ENCODE results near the gene RASSF5.
"Not testable (repeated sequence)": the region's sequence is repeated elsewhere in the genome, so short reads cannot be mapped to it uniquely, and the experiment has no call there.

RASSF5 gene

GRCh38 chr1:206575165-206575893 is 68.0 kb downstream of the RASSF5 start:
- DNase-seq = no peak

DNA sequence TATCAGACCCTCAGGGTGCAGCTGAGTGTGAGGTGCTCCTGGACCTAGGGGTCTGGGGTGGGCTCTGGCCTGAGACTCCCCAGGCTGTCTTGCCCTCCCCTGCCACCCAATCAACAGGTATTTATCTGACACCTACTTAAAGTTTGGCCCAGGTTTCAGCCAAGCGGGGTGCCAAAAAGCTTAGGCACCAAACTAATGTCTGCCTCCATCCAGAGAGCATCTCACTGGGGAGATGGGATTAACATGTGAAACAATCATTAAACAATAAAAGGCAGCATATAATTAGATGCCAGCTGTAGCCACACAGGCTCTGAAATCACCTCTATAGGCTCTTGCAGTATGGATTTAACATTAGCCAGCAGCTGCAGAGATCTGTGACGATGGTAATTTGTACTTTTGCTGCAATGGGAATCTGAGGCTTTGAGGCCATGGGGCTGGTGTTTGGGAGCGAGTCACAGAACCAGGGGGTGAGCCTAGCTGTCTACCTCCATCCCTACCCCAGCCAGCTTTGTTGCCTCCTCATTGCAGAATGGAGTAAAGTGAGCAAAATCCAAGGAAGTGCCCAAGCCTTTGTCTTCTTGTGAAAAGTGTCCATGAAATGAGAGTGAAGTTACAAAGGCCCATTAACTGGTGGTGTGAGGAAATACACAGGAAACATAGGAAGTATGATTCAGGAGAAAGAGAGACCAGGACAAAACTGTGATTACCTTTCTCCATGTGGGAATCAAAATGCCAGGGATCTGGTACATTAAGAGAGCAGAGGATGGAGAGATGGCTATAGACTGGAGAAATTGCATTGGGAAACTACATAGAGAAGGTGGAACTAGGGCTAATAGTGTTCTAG is 68.8 kb downstream of the RASSF5 start:
- no peak for DNase-seq

- DNase-seq = no peak
Measured at GRCh38 chr1:206577626-206578025, 70.3 kb downstream of the RASSF5 start.

DNA sequence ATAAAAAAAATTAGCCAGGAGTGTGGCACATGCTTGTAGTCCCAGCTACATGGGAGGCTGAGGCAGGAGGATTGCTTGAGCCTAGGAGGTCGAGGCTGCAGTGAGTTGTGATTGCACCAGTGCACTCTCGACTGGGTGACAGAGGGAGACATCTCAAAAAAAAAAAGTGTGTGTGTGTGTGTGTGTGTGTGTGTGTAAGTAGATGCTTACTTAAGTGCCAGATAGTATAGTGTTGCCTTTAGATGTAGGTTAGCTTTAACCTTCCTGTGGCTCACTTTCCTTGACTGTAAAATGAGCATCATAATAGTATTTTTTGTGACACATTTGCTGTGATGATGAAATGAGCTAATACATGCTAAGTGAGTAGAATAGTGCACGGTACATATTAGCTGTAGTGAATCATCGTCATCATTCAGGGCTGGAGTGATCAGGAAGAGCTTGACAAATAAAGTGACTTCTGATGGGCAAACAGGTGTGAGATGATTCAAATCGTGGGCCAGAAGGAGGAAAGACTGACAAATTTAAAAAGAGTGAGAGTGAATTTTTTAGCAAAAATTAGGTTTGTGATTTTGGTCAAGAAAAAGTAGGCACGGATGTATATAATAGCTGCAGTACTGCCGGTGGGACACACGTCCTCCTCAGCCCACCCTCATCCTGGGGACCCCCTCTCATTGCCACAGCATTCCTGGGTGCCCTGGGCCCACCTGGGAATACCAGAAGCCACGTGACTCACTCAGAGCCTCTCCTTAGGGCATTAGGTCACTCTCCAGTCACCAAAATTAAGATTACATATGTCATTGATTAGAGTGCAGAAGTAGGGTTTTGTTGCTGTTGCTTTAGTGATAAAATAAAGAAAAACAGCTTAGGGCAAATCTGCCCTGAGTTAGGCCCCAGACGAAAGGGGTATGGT is 71.0 kb downstream of the RASSF5 start:
- DNase-seq = no peak

DNA sequence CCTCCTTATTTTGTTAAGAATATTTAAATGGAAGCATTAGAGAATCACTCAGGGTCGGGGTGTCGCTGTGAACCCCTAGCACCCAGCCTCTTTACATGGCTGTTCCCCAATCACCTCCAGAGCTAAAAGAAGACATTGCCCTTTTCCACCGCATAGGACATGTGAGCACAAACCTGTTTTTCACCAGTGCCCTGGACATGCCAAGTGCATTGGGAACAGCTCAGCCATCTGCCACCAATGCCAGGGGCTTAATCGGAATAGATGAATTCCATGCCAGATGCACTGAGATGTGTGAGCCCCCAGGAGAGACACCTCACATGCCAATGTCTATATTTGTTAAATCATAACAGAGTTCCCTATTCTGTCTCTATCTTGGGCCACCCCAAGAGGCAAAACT is 71.6 kb downstream of the RASSF5 start:
- no peak for DNase-seq

DNA sequence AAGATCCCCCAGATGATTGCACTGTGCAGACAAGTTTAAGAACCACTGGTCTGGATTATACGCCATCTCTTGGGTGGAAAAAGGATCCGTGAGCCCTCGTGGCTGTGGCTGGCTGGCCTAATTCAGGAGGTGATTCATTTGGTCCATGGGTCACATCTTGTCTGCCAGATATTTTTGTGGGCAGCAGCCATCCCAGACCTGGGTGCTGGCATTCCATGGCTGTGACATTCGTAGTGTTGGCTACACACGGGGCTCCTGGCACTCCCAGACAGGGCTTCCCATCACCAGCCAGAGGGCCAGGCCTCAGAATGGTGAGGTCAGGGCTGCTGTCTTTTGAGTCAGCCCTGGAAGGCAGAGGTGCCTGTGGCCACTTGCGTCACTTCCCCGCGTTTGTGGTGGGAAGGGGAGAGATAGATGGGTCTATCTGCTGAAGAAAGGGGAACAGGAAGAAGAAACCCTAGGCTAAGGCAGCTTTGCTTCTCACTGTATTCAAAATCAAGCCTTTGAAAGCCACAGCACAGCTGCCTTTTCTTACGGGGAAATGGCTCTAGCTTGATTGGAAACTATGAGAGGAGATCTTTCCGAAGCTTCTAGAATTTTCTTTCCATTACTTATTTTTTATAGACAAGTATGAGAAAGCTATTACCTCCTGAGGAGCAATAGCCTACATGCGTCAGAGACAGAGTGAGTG is 72.6 kb downstream of the RASSF5 start:
- no peak for DNase-seq

DNA sequence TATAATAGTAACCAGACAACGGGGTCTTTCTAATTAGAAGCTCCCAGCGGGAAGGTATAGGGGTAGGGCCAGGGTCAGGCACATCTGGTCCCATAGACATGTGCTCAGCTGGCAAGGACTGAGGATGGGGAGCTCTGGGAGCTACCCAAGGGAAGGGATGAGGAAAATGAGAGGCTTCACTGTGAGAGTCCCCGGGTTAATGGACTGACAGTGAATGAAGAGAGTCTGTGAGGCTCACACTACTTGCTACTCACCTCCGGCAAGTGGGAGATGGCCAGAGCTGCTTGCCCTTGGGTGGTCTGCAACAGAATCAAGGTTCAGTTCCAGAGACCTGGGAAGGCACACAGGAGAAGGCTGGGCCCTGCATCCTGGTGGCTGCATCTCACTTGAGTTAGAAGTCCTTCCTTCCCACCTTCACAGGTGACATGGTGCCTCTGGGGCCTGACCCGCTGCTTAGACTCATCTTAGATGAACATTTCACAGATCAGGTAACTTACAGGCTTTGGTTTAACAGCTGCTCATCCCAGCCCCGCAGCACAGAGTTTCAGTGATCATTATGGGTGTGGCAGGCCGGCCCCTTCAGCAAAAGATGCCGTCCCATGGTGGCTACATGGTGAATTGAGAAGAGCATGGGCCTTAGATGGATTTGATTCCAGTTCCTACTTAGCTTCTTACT is 73.2 kb downstream of the RASSF5 start:
- DNase-seq = no peak

DNA sequence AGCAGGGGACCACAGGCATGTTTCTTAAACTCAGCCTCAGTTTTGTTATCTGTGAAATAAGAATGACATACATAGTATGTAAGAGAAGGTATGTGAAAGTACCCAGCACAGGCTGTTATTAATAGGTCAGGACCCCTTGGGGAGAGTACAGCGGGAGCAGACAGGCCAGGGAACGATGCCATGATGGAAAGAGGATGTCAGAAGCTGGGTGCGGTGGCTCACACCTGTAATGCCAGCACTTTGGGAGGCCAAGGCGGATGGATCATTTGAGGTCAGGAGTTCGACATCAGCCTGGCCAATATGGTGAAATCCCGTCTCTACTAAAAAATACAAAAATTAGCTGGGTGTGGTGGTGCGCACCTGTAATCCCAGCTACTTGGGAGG is 73.8 kb downstream of the RASSF5 start:
- not testable (repeated sequence) for DNase-seq

DNA sequence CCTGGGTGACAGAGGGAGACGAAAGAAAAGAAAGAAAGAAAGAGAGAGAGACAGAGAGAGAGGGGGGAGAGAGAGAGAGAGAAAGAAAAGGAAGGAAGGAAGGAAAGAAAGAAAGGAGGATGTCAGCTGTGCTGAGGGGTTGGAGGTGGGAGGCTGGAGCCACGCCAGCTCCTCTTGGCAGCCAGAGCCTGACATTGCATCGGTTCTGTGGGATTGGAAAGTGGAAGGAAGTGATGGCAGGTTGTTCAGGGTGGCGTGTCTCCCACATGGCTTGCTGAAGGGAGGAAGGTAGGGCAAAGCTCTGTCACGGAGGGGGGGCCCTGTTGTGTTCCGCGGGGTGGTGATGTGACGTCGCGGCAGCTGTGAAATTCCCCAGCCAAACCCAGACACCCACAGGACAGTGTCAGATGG is 74.2 kb downstream of the RASSF5 start:
- no peak for DNase-seq

- no peak for DNase-seq
Measured at GRCh38 chr1:206582537-206582936, 75.2 kb downstream of the RASSF5 start.

DNA sequence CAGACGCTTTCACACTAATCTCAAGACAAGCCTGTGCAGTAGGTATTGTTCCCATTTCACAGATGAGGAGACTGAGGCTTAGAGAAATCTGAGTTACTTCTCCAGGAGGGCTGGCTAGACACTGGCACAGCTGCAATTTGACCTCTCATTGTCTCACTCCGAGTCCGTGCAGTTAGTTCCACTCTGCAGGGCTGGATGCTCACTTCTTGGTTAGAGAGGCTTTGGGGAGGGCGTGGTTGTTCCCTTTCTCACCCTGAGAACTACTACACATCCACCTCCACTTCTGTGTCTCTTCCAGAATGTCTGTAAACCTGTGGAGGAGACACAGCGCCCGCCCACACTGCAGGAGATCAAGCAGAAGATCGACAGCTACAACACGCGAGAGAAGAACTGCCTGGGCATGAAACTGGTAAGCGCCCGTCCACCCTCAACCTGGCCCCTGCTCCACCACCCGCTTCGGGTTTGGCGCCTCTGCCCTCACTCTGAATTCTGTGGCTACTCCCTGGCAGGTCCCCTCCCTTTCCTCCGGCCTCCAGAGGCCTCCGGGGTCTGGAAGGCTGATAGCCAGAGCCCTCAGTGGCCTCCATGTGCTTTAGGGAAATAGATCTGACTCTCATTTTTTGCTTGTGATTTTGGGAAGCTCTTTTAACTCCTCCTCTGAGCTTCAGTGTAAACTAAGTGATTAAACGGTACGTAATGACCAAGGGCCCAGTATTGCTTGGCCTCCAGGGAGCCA is 75.8 kb downstream of the RASSF5 start:
- DNase-seq = no peak

DNA sequence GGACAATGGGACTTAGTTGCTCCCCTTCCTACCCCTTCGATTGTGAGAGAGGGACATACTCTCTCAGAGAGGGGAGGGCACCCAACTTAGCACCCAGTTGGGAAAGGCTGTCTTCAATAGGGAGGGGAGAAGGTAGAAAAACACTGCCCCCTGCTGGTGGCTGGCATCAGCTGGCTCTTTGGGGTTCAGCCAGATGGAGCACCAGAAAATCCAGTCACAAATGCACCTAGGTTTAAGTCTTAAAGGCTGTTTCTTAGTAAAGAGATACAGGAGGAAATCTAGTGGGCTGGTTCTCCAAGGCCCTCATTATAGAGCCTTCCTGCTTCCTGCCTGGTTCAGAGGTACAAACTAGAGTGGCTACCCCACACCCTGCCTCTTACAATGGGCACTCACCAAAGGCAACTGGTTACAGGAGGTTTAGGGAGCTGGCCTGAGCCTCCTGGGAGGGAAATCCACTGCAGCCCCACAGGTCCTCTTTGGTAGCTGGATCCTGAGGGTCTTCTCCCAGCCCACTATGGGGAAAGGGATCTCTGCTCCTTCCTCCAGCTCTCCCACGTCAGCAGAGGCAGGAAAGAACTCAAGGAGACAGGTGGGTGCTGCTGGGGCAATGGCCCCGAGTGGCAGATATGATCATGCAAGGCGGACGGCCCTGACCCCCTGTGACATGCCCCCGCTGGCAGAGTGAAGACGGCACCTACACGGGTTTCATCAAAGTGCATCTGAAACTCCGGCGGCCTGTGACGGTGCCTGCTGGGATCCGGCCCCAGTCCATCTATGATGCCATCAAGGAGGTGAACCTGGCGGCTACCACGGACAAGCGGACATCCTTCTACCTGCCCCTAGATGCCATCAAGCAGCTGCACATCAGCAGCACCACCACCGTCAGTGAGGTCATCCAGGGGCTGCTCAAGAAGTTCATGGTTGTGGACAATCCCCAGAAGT is 76.6 kb downstream of the RASSF5 start:
- peak; percentile 74 for DNase-seq

- no peak for DNase-seq
Measured at GRCh38 chr1:206584683-206585082, 77.4 kb downstream of the RASSF5 start.

DNA sequence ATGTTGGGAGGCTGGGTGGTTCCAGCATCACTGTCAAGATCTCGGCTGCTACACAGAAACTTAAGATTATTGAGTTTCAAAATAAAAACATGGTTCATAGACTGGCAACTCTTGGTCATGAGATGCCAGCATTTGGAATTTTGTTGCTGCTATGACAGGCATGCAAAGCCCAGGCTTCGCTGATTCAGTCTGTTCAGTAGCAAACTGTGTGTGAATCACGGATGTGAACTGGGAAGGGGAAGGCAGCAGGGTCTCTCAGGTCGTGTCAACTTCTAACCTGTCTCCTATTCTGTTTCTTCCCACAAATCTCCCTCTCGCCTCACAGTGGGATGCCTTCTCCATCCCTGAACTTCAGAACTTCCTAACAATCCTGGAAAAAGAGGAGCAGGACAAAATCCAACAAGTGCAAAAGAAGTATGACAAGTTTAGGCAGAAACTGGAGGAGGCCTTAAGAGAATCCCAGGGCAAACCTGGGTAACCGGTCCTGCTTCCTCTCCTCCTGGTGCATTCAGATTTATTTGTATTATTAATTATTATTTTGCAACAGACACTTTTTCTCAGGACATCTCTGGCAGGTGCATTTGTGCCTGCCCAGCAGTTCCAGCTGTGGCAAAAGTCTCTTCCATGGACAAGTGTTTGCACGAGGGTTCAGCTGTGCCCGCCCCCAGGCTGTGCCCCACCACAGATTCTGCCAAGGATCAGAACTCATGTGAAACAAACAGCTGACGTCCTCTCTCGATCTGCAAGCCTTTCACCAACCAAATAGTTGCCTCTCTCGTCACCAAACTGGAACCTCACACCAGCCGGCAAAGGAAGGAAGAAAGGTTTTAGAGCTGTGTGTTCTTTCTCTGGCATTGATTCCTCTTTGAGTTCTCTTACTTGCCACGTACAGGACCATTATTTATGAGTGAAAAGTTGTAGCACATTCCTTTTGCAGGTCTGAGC is 79.4 kb downstream of the RASSF5 start:
- no peak for DNase-seq

- peak; percentile 46 for DNase-seq
Measured at GRCh38 chr1:206587904-206588303, 80.6 kb downstream of the RASSF5 start.

GRCh38 chr1:206588492-206588891 is 81.2 kb downstream of the RASSF5 start:
- no peak for DNase-seq

- no peak for DNase-seq
Measured at GRCh38 chr1:206589206-206589605, 81.9 kb downstream of the RASSF5 start.

- no peak for DNase-seq
Measured at GRCh38 chr1:206590025-206590758, 82.9 kb downstream of the RASSF5 start.
